Measurements from ENCODE around the gene SH3GL1.

The SH3GL1 gene

GRCh38 chr19:4390017-4390566 lies 10.3 kb downstream of the SH3GL1 start:
- TF ChIP-seq CTCF (IDR thresholded peaks at IDR 0.05; ENCODE audit: control insufficient read depth, extremely low read depth, insufficient read depth), result no peak
- peak overlapping the region; percentile 48 for H3K4me3 ChIP-seq (ENCODE audit: low read depth, low read length)
- peak; percentile 48 for DNase-seq (ENCODE audit: low read depth)

GRCh38 chr19:4389511-4390016 lies 10.8 kb downstream of the SH3GL1 start:
- no peak for TF ChIP-seq CTCF (IDR thresholded peaks at IDR 0.05; ENCODE audit: control insufficient read depth, extremely low read depth, insufficient read depth)
- DNase-seq (ENCODE audit: low read depth), result no peak
- peak overlapping the region; percentile 48 for H3K4me3 ChIP-seq (ENCODE audit: low read depth, low read length)

DNA sequence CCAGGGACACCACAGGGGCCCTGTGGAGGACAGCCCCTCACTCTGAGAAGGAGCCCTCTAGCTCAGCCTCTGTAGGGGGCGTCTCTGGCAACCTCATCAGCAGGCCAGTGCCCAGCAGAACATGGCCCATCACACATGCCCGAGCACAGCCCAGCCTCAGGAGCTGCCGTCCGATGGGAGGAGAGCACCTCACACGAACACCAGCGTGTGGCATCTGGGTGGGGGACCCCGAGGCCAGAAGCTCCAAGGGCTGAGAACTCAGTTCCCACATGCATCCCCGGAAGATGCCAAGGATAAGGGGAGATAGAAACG lies 11.3 kb downstream of the SH3GL1 start:
- no peak for TF ChIP-seq CTCF (IDR thresholded peaks at IDR 0.05; ENCODE audit: control insufficient read depth, extremely low read depth, insufficient read depth)
- no peak for DNase-seq (ENCODE audit: low read depth)
- H3K4me3 ChIP-seq (ENCODE audit: low read depth, low read length), result peak overlapping the region; percentile 32

DNA sequence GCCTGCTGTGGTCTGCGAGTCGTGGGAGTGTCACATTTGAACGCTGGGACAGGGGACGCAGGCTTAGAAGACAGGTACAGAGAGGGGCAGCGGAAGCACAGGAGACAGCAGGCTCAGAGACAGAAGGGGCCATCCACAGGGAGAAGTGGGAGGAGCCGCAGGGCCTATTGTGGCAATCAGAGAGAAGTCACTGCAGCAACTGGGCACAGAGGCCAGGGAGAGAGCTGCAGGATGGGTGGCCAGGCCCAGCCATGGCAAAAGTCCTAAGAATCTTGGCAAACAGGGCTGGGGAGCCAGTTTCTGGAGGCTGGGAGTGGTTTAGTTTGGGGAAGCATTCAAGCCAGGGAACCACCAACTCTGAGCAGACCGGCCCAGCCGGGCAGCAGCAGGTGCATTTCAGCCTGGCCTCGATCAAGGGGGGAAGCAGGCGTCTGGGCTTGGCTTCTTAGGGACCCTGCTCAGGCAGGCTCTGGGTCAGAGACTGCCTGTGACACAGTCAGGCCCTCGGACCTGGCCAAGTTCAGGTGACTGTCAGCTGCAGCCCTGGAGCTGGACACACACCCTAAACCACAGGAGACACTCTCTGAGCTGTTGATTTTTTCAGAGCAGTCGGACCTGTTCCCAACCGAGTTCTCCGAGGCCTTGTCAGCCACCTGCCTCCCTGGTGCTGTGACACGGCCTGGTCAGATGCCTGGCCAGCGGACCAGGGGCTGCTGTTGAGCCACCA lies 11.8 kb downstream of the SH3GL1 start:
- H3K4me3 ChIP-seq (ENCODE audit: low read depth, low read length), result peak overlapping the region; percentile 32
- DNase-seq (ENCODE audit: low read depth), result peak; percentile 82
- TF ChIP-seq CTCF (IDR thresholded peaks at IDR 0.05; ENCODE audit: control insufficient read depth, extremely low read depth, insufficient read depth), result no peak

GRCh38 chr19:4386041-4386782 lies 14.1 kb downstream of the SH3GL1 start:
- H3K4me3 ChIP-seq (ENCODE audit: low read depth, low read length), result no peak overlapping the region
- no peak for DNase-seq (ENCODE audit: low read depth)
- TF ChIP-seq CTCF (IDR thresholded peaks at IDR 0.05; ENCODE audit: control insufficient read depth, extremely low read depth, insufficient read depth), result no peak

GRCh38 chr19:4385291-4386040 lies 14.9 kb downstream of the SH3GL1 start:
- no peak overlapping the region for H3K4me3 ChIP-seq (ENCODE audit: low read depth, low read length)
- TF ChIP-seq CTCF (IDR thresholded peaks at IDR 0.05; ENCODE audit: control insufficient read depth, extremely low read depth, insufficient read depth), result no peak
- no peak for DNase-seq (ENCODE audit: low read depth)

Data from LNCaP clone FGC (cell line).